GM12891 (cell line): ENCODE measurements around the gene TBCB. TPM values are rescaled to one million over a fixed set of nuclear protein-coding genes. Genes with fewer than 3 reads are reported as not detected.
"Not testable (repeated sequence)": the region's sequence is repeated elsewhere in the genome, so short reads cannot be mapped to it uniquely, and the experiment has no call there.

ENCODE experiments used
- DNase-seq: peaks from one replicate; pipeline ENCODE4 v3.0.0; 2011; ENCODE audit warnings: low spot score; ENCODE audit not compliant: insufficient read length
- FAIRE-seq: peaks from 2 replicates; lab custom pipeline; 2011; peaks lifted over from hg19 to GRCh38; lab: Jason Lieb, UNC
- PAX5 ChIP-seq: IDR thresholded peaks from 2 replicates; pipeline ENCODE4 v1.6.1; 2011; ENCODE audit warnings: low read length, moderate library complexity, mild to moderate bottlenecking; ENCODE audit not compliant: insufficient read depth, severe bottlenecking
- POLR2A ChIP-seq: IDR thresholded peaks from 2 replicates; pipeline ENCODE4 v1.6.1; 2011; ENCODE audit warnings: low read depth, low read length, control low read depth
- POLR2AphosphoS5 ChIP-seq: IDR thresholded peaks from 2 replicates; pipeline ENCODE4 v1.6.1; 2011; ENCODE audit warnings: low read depth, low read length, control low read depth
- POU2F2 ChIP-seq: IDR thresholded peaks from 2 replicates; pipeline ENCODE4 v1.6.1; 2011; ENCODE audit warnings: low read depth, mild to moderate bottlenecking, control low read depth, low read length, moderate library complexity
- SPI1 ChIP-seq: IDR thresholded peaks from 2 replicates; pipeline ENCODE4 v1.6.1; 2011; ENCODE audit warnings: low read depth, low read length, control low read depth
- TAF1 ChIP-seq: IDR thresholded peaks from 2 replicates; pipeline ENCODE4 v1.6.1; 2011; ENCODE audit warnings: low read depth, low read length, control low read depth
- polyA plus RNA-seq: library from polyadenylated mRNA; unstranded; fragments of >200 nt; gene quantifications from one replicate; pipeline ENCODE4 v1.2.1, GENCODE V29; 2012; ENCODE audit warnings: low read depth, missing spikeins, inconsistent platforms; ENCODE audit not compliant: missing spikeins

The TBCB gene, protein sequence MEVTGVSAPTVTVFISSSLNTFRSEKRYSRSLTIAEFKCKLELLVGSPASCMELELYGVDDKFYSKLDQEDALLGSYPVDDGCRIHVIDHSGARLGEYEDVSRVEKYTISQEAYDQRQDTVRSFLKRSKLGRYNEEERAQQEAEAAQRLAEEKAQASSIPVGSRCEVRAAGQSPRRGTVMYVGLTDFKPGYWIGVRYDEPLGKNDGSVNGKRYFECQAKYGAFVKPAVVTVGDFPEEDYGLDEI
- polyA plus RNA-seq, result 112 TPM

DNA sequence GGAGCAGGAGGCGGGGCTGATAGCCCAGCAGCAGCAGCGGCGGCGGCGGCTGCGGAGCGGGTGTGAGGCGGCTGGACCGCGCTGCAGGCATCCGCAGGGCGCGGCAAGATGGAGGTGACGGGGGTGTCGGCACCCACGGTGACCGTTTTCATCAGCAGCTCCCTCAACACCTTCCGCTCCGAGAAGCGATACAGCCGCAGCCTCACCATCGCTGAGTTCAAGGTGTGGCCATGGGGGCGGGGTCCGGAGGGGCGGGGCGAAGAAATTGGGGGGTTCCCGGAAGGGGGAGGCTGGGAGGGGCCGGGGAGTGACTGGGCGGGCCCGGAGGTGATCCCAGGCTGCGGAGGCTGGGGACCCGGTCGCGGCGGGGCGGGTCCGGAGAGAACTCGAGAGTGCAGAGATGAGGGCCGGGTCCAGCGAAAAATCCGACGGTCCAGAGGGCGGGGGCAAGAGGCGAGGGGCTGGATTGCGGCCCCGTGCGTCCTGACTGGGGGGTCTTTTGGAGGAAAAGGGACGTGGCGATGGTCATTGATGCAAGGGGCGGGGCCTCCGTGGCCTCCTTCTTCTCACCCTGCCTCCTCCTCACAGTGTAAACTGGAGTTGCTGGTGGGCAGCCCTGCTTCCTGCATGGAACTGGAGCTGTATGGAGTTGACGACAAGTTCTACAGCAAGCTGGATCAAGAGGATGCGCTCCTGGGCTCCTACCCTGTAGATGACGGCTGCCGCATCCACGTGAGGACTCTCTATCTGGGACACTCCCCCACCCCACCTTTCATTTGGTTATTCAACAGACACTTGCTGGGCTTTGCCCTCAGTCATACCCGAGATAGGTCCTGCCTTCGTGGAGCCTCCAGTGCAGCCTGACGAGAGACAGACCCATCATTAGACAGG lies at the start of gene TBCB:
Gene TBCB, plus strand, starts transcription at position 16 of the 891 bp plus-strand sequence. Its CDS starts 93 bp downstream, at position 109.
- no peak for TF ChIP-seq SPI1
- TF ChIP-seq PAX5, result no peak
- no peak for TF ChIP-seq POU2F2
- peak; percentile 71; the same call in 1 of the 2 replicates for TF ChIP-seq POLR2AphosphoS5
- TF ChIP-seq POLR2A, result peak; percentile 68; the same call in 1 of the 2 replicates
- peak; percentile 76 for TF ChIP-seq TAF1
- FAIRE-seq (no peak), DNase-seq (peak; percentile 86)

DNA sequence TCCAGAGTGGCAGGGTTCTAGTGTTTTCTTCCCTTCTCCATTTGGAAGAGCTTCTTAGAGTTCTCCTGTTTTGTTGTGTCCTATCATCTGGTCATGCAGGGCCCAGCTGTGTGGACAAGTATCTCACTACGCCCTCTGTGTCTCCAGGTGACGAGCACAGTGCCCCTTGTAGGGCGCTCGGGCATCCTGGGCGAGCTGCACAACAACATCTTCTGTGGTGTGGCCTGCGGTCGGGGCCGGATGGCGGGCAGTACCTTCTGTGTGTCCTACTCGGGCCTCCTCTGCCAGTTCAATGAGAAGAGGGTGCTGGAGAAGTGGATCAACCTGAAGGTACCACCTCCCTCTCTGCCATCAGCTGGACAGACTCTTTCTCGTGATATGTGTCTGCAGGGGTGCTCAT lies 47.6 kb upstream of the TBCB start:
- DNase-seq (no peak), FAIRE-seq (no peak)
- TF ChIP-seq POU2F2, result no peak
- TF ChIP-seq SPI1, result no peak
- TF ChIP-seq POLR2A, result no peak
- no peak for TF ChIP-seq TAF1
- TF ChIP-seq PAX5, result no peak
- no peak for TF ChIP-seq POLR2AphosphoS5

DNA sequence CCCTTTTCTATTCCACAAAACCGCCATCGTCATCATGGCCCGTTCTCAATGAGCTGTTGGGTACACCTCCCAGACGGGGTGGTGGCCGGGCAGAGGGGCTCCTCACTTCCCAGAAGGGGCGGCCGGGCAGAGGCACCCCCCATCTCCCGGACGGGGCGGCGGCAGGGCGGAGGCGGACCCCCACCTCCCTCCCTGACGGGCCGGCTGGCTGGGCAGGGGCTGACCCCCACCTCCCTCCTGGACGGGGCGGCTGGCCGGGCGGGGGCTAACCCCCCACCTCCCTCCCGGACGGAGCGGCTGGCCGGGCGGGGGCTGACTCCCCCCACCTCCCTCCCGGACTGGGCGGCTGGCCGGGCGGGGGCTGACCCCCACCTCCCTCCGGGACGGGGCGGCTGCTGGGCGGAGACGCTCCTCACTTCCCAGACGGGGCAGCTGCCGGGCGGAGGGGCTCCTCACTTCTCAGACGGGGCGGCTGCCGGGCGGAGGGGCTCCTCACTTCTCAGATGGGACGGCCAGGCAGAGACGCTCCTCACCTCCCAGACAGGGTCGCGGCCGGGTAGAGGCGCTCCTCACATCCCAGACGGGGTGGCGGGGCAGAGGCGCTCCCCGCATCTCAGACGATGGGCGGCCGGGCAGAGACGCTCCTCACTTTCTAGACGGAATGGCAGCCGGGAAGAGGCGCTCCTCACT lies 46.3 kb upstream of the TBCB start:
- DNase-seq, FAIRE-seq: not testable (repeated sequence)

DNA sequence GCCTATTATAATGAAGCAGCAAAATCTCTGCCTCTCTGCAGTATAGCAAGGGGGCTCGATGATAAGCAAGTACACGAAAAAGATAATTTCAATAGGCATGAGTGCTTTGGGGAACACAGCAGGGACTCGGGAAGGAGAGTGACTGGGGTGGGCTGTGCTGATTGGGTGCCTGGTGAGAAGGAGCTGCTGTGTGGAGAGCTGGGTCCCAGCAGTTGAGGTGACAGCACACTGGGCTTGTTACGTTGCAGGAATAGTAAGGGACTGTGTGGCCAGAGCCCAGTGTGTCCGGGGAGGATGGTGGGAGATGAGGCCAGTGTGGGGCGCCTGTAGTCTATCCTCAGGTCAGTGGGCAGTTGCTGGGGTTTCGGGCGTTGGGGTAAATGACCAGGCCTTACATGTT lies 43.2 kb upstream of the TBCB start:
- no peak for TF ChIP-seq POU2F2
- no peak for TF ChIP-seq SPI1
- no peak for TF ChIP-seq POLR2A
- TF ChIP-seq POLR2AphosphoS5, result no peak
- no peak for TF ChIP-seq PAX5
- DNase-seq (no peak), FAIRE-seq (no peak)

DNA sequence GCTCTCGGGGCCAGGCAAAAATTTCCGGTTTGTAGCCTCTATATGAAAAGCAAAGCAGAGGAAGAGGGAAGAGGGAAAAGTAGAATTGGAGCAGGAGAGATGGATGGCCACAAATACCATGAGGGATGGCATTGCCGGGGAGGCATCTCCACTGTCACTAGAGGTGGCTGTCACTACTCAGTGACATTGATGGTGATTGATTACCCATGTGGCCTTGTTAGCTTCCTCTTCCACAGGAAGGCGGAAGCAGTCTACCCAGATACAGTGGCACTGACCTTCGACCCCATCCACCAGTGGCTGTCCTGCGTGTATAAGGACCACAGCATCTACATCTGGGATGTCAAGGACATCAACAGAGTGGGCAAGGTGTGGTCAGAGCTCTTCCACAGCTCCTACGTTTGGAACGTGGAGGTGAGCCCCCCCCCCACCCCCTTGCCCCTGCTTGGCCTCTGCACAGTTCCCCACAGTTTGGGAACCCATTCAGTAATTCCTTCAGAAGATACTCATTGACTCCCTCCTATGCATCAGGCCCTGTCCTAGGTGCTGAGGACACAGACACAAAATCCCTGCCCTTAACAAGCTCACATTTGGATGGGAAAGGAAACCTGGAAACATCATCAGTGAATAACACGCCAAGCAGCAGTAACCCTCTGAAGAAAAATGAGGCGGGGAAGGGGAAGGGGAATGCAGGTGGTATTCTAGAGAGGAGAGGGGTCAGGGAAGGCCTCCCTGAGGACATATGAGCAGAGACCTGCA lies 42.0 kb upstream of the TBCB start:
- TF ChIP-seq POLR2A (no peak), TAF1 (no peak), POU2F2 (no peak), POLR2AphosphoS5 (no peak), PAX5 (no peak), SPI1 (no peak)
- DNase-seq (no peak), FAIRE-seq (no peak)

DNA sequence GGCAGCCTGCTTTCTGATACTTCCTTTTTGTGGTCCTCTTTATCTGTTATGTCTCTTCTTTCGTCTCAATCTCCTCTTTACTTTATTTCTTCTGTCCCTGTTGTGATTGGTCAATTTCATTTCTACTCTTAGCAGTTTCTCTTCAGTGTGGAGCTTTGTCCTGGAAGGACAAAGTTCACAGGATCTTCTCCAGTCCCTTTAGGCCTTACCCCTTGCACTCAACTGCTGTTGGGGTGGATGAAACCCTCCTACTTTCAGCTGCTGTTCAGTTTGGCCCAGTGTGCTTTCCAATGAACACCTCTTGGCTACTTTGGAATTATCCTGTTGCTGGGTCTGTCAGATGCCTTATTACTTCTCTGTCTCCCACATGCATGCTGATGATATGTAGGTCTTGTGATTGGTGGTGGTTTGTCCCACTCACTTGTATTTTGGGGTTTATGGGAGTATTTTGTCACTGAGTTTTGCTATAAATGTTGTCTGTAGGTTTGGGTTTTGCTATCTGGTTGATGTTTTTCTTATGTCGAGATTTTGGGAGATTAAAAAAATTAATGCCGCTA lies 35.8 kb upstream of the TBCB start:
- TF ChIP-seq SPI1 (no peak), POU2F2 (no peak), POLR2AphosphoS5 (no peak), TAF1 (no peak), PAX5 (no peak), POLR2A (no peak)
- DNase-seq (no peak), FAIRE-seq (peak; percentile 9)

DNA sequence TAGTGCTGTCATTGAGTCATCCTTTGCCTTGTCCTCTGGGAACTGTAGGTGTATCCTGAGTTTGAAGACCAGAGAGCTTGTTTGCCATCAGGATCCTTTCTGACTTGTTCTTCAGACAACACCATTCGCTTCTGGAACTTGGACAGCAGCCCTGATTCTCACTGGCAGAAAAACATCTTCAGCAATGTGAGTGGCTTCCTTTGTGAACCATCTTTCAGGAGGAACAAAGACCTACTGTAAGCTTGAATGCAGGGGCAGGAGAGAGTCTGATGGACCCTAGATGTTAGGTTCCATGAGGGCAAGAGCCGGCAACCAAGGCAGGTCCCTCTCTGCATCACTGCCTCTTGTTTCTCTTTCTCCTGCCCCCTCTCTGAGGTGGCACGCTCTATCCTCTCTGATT lies 33.9 kb upstream of the TBCB start:
- FAIRE-seq (no peak), DNase-seq (no peak)
- TF ChIP-seq SPI1, result no peak

DNA sequence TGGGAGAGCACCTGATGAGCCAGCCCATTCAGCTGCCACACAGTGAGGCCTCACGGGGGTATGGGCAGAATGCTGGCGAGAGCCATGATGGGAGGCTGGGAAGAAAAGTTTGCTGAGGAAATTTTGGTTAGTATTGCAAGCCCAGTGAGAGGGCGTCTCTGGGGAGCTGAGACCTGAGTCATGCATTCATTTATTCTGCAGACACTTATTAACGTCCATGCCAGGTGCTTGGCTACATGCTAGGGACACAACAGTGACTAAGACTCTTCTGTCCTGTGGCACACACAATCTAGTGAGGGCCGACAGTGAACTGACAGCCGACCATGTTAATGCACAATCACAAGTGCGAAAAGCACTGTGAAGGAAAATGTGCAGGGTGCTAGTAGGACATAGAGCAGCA lies 33.4 kb upstream of the TBCB start:
- FAIRE-seq (no peak), DNase-seq (no peak)
- no peak for TF ChIP-seq POU2F2
- no peak for TF ChIP-seq POLR2AphosphoS5
- TF ChIP-seq PAX5, result no peak
- TF ChIP-seq POLR2A, result no peak
- no peak for TF ChIP-seq TAF1
- no peak for TF ChIP-seq SPI1

DNA sequence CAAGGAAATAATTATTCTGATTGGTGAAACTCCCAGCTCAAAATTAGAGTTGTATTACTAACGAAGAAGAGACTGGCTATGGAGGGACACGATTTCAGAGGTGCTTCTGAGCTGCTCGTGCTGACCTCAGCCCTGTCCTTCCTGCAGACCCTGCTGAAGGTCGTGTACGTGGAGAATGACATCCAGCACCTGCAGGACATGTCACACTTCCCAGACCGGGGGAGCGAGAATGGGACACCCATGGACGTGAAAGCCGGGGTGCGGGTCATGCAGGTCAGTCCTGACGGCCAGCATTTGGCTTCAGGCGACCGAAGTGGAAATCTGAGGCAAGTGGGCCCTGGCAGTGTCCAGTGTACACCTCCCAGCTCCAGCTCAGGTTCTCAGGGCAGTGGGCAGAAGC lies 32.4 kb upstream of the TBCB start:
- TF ChIP-seq POLR2A (no peak), PAX5 (no peak), SPI1 (no peak), POLR2AphosphoS5 (no peak), POU2F2 (no peak), TAF1 (no peak)
- DNase-seq, result no peak
- FAIRE-seq, result no peak
